ENCODE data around the gene TNFAIP6. TPM values are rescaled to one million over a fixed set of nuclear protein-coding genes. Genes with fewer than 3 reads are reported as not detected.

TNFAIP6 gene
- total and polyA plus RNA-seq, 2 of the 8 experiments (the other 6 are each of a cell fraction or from before 2014, with no cell fraction given) = 1.1 to 2.0 TPM

GRCh38 chr2:151380580-151381235 lies 23.3 kb downstream of the TNFAIP6 start:
- H4K91ac ChIP-seq (replicated peaks; ENCODE audit: insufficient read length, low read length) = no peak overlapping the region
- H3K4me2 ChIP-seq (ENCODE audit: insufficient read depth in 1 of 2, low read depth in 2 of 2, low read length in 2 of 2) = no peak overlapping the region
- no peaks in the 10 kb centered on the region for H3K79me1 ChIP-seq (ENCODE audit: low read depth, low read length)
- no peak overlapping the region for H2BK12ac ChIP-seq (ENCODE audit: low read depth, low read length)
- H2BK20ac ChIP-seq (ENCODE audit: low read length) = no peak overlapping the region
- CTCF ChIA-PET (ENCODE audit: partially characterized antibody) = no interaction called here
- H4K20me1 ChIP-seq (replicated peaks in 1 of 2; ENCODE audit: control insufficient read depth in 1 of 2, insufficient read depth in 2 of 2, low read length in 2 of 2) = no peaks in the 10 kb centered on the region
- no peaks in the 10 kb centered on the region for H3K27me3 ChIP-seq (replicated peaks in 1 of 4; ENCODE audit: control insufficient read depth in 3 of 4, extremely low read depth in 1 of 4, insufficient read depth in 3 of 4, low read length in 3 of 4)
- no peaks in the 10 kb centered on the region for H3K23me2 ChIP-seq (ENCODE audit: low read depth, low read length)
- H3K4ac ChIP-seq (replicated peaks; ENCODE audit: insufficient read length, low read depth, low read length) = no peak overlapping the region
- no peaks in the 10 kb centered on the region for H3K9me3 ChIP-seq (ENCODE audit: insufficient read depth in 2 of 2, low read depth in 1 of 2, low read length in 1 of 2)
- no peak for FAIRE-seq
- no peak overlapping the region for H3K4me3 ChIP-seq (ENCODE audit: extremely low read depth in 1 of 4, insufficient read depth in 2 of 4, low read depth in 3 of 4, low read length in 4 of 4)
- no peak overlapping the region for H2AFZ ChIP-seq (ENCODE audit: low read length)
- no peaks in the 10 kb centered on the region for H3K79me2 ChIP-seq (ENCODE audit: control insufficient read depth in 1 of 2, insufficient read depth in 2 of 2, low read length in 2 of 2)
- H3K36me3 ChIP-seq (ENCODE audit: control insufficient read depth in 2 of 4, insufficient read depth in 4 of 4, low read length in 3 of 4) = no peaks in the 10 kb centered on the region
- no peak for DNase-seq (ENCODE audit: low read depth in 1 of 2, low spot score in 2 of 2)
- H3K23ac ChIP-seq (ENCODE audit: insufficient read length) = no peak overlapping the region
- no peak overlapping the region for H3K9ac ChIP-seq (replicated peaks in 1 of 4; ENCODE audit: extremely low read depth in 1 of 4, low read depth in 3 of 4, low read length in 3 of 4)
- H3K18ac ChIP-seq (ENCODE audit: extremely low read depth, low read length) = no peak overlapping the region
- WGBS, 2 experiments (ENCODE audit: extremely low coverage in 1 of 2, insufficient coverage in 1 of 2, insufficient read length in 1 of 2, insufficient replicate concordance in 2 of 2, low coverage in 1 of 2, low lambda C conversion rate in 2 of 2, missing lambda C conversion rate in 1 of 2) = 91% methylated on average over 6 of the region's 6 CpGs; no CpG with 5 or more reads in 1 of the 2 experiments
- H3K27ac ChIP-seq (ENCODE audit: low read depth, low read length) = no peak overlapping the region
- no peak overlapping the region for H2BK5ac ChIP-seq (ENCODE audit: low read depth, low read length)
- H3K56ac ChIP-seq (replicated peaks; ENCODE audit: insufficient read length, low read depth, low read length) = no peak overlapping the region
- no peak overlapping the region for H4K8ac ChIP-seq (ENCODE audit: extremely low read depth, insufficient read depth, low read length)
- H3K14ac ChIP-seq (ENCODE audit: insufficient read length) = no peak overlapping the region
- H2AK5ac ChIP-seq (ENCODE audit: low read depth, low read length) = no peak overlapping the region
- no peaks in the 10 kb centered on the region for H3K4me1 ChIP-seq (replicated peaks in 1 of 4; ENCODE audit: control insufficient read depth in 3 of 4, insufficient read depth in 4 of 4, low read length in 3 of 4)
- POLR2A ChIA-PET (ENCODE audit: partially characterized antibody) = no interaction called here
- H2BK120ac ChIP-seq (replicated peaks; ENCODE audit: low read depth, low read length) = no peak overlapping the region
- no peak overlapping the region for H4K5ac ChIP-seq (ENCODE audit: insufficient read length, low read depth, low read length)
- no peak overlapping the region for H2BK15ac ChIP-seq (ENCODE audit: low read length)

Data from H1 (cell line).